LoVo (cell line): Measurements from ENCODE around the gene PIK3C3.
"Not testable (repeated sequence)": the region's sequence is repeated elsewhere in the genome, so short reads cannot be mapped to it uniquely, and the experiment has no call there.

Experiments
- DNase-seq: peaks from one replicate; pipeline ENCODE4 v3.0.0-alpha.2; 2016; ENCODE audit warnings: low spot score

PIK3C3 gene

DNA sequence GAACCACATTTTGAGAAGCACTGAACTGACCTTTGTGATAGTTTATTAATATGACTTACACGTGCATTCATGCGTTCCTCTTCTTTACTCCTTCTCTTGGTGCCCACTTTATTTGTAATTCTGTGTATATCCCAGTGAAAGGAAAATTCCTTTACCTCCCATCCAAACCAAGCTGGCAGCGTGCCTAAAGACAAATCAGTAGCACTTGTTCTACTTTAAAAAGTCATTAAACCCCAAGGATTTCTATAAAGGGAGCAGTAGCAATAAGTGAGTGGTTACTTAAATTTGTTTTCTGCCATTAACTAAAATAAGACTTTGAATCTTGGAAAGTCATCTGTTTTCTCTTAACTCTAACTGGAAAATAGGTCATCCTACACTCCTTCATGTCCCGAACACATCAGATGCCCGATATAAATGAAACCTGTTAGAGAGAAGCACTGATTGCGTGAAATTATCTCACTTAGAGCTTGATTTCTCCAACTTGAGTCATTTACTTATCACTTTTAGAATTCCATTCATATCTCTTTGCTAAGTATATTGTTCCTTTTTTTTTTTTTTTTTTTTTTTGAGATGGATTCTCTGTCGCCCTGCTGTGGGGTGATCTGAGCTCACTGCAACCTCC lies 10.7 kb downstream of the PIK3C3 start:
- DNase-seq = no peak

DNA sequence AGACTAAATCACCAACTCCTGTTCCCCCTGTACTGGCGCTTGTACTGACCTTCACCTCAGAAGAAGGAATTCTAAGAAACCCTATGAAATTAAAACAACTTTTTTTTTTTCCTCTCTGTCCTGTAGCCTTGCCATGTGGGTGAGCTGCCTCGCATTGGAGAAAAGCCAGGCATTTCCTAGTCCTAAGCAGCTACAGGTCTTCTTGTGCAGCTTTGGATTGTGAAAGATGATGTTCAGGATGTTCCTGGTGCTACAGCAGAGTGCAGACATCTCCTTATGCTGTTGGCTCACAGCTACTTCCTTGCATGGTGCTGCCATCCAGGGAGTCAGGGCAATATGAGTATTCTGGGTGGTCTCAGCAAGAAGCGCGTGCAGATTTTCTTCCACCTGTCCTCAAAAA lies 11.9 kb downstream of the PIK3C3 start:
- DNase-seq = no peak

DNA sequence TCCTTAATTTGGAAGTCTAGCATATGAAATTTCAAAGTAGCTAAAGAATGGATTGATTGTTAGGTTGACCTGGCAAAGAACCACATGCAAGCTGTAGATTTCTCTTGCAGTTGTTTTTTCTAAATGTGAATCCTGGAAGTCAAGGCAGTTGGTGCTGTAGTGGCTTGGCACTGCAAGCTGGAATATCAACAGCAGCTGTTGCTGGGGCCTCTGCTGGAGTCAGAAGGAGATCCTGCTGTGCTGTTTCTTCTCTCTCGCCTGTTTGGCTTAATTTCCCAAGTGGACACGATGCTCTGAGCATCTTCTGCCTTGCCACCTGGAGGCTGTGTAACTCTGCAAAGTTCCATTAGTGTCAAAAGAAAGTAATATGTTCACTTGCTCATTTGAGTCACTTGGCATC lies 12.6 kb downstream of the PIK3C3 start:
- DNase-seq = no peak

DNA sequence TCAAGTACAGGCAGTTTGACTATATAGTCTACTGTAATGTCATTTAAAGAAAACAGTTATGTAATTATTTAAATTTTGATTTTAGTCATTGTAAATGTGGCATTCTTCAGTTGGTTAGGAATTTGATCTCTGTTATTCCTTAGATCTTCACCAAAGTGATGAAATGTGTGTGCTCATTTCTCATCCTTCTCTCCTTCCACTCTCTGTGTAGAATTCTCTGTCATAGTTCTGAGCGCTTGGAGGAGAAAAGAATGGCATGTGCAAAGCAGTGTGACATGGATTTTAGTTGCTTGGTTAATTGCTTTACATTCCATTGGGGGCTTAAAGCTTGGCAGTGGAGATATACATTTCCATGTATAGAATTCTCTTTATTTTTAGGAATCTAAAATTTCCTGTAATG lies 14.8 kb downstream of the PIK3C3 start:
- no peak for DNase-seq

DNA sequence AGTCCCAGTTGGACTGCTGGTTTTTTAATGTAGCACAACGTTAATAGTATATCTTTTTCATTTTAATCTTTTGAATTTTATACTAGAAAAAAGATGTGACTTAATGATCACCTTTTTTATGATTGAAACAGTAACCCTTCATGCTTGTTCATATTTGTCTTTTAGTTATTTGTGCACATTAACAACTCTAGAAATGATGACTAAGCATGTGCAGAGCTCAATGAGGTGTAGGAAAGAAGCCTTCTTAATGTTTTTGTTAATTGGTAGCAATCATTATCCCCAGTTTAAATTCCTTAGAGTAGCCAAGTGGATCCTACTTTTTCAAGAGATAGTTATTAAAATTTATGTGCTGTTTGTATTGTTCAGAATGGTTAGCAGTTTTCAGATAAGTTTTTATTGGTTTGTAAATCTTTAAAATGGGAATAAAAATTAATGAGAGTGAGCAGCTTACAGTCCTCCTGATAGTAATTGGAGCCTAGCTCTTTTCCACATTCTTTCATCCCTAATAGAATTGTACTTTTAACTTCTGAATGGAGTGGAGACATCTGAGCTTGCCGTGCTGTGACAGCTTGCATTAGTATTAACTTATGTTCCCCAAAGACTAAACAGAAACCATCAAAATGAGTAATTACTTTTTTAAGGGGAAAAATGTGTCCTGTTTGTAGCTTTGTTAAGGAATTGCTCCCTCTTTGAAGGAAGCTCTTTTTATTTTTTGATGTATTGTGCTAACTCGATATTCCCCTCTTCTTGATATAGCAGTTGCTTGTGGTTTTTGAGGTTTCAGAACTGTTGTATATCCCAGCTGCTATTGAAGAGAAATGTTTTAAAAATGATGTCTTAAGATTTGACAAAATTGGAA lies 17.3 kb downstream of the PIK3C3 start:
- no peak for DNase-seq

DNA sequence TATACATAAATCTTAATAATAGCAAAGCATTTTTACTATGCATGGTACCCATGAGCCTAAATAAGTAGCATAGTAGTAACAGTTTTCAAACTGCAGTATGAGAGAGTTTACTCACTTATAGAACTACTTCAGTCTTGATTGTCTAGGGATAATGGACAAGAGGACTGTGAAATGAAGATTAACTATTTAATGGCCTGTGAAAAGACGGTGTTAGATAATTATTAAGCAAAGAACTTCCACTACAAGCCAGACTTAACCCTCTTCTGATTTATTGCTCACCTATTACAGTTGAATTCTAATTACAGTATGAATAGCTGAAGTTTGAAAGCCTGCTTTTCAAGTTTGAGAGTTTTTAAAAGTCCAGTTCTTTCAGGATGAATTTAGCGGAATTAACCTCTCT lies 18.9 kb downstream of the PIK3C3 start:
- DNase-seq = no peak

DNA sequence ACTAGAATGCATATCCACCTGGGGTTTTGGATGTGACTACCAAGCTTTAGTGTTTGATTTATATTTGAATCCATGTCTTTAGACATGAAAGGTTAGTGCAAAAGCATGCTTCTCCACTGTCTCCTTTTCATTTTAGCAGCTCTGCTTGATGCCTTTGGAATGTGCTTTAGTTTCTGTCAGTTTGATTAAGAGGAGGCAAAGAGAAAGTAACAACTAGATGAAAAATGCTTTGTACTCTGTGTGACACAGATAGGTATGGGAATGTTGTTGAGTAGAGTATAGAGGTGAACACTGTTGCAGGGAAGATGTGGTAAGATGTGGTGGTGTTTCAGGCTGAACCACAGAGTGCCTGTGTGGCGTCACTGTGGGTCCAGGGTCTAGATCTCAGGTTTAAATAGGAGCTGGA lies 19.8 kb downstream of the PIK3C3 start:
- no peak for DNase-seq

DNA sequence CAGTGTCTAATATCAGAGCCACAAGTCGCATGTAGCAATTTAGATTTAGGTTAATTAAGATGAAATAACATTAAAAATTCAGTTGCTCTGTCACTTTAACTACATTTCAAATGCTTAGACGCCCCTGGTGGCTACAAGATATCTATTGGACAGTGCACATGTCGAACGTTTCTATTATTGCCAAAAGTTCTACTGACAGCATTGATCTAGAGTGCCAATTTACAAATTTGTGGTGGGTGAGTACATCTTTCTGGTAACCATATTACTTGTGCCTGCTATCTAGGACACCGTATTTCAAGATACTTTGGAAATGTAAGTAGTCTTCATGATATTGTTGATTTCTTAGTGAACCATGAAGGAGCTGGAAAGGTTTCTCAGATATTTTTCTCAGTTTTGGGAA lies 20.2 kb downstream of the PIK3C3 start:
- no peak for DNase-seq

DNA sequence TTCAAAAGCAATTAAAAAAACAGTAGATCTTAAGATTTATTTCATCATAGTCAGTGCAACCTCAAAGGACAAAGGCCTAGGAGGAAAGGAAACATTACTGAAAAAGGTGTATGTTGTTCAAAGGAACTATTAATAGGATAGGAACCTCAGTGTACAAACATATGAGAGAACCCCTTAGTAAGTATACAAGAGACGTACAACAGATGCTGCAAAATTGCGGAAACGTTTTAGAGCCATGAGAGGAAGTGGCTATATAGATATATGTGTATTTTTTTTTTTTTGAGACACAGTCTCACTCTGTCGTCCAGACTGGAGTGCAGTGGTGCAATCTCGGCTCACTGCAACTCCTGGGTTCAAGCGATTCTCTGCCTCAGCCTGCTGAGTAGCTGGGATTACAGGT lies 22.2 kb downstream of the PIK3C3 start:
- DNase-seq = no peak

DNA sequence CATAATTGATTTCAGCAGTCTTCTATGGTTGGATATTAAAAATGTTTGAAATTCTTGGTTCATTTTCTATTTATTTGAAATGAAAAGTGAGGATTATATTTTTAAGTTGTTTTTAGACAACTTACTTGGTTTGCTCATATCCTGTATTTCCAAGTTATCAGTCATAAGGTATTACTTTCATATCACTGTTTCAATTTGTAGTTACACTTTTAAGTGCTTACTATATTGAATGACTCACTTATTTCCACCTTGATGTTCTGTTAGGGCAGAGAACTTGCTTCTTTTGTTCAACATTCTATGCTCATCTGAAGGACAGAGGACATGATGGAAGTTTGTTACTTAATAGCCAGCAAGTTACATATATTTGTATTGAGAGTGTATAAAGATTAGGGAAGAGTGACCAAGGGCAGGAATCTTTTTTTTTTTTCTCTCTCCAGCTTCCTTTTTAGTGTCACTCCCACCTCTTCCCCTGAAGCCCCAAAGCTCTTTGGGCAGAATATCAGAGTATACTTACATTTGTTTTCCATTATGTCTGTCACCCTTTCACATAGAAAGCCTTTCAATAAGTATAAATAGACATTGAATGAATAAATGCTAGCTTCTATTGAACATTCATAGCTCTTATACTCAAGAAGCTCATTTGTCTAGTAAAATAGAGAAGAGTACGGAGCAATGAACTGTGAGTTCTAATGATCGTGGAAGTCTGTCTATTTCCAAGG lies 28.1 kb downstream of the PIK3C3 start:
- DNase-seq = no peak

DNA sequence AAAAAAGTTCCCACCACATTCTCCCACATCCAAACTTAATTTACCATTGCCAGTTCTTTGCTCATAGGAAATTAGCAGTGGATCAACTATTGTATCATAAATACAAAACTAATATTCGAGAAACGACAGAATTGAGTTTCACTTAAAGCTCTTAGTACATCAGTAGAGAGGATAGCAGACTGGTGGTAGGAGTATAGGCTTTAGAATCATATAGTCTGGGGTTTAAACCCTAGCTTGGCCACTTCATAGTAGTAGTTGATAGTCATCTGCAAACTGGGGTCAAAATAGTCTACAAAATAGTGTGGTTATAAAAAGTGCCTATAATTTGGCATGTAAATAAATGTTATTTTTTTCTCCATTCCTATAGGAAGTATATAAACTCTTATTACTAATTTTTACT lies 30.9 kb downstream of the PIK3C3 start:
- no peak for DNase-seq

DNA sequence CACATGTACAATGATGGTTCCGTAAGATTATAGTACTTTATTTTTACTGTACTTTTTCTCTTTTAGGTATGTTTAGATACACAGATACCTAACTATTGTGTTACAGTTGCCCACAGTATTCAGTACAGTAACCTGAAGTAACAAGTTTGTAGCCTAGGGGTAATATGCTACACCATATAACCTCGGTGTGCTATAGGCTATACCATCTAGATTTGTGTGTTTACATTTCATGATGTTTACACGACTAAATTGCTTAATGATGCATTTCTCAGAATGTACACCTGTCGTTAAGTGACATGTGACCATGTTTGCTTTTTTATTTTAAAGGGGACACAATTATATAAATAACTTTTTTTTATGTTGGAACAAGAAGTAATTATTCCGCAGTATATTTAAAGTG lies 34.5 kb downstream of the PIK3C3 start:
- no peak for DNase-seq

DNA sequence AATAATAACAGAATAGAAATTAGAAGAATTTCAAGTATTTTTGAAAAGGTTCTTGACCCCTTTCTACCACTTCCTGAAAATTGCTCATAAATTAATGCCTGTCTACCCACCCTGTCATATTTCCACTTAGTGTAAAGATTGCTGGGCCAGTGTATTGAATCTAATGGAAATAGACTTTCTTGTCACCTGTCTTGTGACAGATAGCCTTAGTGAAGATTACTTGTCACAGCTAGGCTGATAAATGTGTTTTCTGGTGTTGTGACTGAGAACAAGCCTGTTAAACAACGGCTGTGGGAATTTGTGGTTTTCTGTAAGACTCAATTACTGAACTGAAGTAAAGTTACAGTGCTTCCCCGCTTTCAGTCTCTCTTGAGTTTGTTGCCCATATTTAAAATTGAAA lies 37.0 kb downstream of the PIK3C3 start:
- DNase-seq = no peak

DNA sequence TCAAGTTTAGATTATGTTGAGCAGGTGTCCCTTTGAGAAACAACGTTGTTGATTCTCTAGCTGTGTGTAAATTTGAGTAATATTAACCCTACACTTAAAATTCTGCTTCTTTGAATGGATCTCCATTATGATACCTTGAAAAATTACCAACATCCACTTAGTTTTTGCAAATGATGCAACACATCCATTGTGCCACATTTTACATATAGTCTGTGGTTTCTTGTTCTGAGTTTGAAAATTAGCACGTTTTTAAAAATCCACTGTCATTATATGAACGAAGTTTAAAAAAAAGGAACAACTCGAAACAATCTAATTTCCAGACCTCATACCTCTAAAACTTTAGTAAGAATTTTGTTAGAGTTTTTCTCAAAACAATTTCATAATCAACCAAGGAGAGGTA lies 37.7 kb downstream of the PIK3C3 start:
- DNase-seq = no peak

DNA sequence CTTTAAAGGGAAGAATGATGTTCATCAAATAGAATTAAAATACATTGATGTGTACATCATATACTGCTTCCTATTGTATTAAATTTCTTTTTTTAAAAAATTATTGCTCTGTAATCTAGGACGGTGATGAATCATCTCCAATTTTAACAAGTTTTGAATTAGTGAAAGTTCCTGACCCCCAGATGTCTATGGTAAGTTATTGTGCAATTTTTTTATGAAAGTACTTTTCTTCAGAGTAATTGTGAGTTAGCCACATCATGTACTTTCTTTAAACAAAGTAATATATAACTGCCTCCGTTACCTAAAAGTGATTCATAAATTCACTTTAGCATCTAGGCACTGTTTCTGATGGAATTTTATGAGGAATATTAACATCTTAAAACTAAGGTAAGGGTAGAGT lies 38.1 kb downstream of the PIK3C3 start:
- DNase-seq = no peak

DNA sequence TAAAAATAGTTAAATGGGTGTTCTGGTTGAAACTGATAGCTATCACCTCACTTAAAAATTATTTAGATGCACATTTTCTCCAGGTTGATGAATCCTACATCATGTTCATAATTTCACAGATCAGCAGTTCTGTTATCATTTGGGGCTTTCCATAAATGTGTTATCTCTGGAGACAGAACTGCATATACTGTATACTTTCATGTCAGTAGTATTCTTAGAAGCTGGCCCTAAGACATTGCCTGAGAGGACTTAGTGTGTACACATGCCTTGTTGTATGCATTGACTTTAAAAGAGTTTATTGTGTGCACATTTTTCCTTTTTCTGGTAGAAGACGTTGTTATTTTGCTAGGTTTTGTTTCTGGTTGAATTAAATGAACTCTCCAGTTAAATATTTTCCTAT lies 41.0 kb downstream of the PIK3C3 start:
- no peak for DNase-seq

DNA sequence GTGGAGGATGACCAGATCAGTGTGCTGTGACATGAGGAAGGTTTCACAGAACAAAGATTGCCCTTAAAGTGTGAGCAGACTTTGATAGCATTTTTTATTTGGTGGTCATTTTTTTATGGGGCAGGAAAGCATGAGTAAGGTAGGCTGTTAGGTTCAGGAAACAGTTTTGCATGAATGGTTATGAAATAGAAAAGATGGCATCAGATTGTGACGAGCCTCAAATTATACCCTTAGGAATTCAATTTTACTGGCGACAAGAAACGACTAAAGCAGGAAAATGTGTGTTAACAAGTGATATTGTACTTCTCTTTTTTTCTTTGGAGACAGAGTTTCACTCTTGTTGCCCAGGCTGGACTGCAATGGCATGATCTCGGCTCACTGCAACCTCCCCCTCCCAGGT lies 44.7 kb downstream of the PIK3C3 start:
- no peak for DNase-seq

DNA sequence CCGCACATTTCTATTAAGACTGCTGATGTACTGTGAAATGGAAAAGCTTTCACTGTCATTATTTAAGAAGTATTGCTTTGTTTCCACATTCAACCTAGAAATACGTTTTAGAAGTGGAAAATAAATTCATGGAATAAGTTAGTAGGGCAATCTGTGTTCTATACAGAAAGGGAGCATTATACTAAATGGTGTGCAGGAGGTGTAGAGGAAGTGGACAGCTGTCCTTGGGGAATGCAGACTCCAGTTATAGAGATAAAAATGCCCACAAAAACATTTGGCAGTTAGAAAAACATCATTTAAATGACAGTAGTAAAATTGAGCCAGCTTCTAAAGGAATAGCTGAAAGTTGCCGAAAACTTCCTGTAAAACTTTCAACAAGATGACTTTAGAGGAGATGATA lies 46.8 kb downstream of the PIK3C3 start:
- DNase-seq = no peak

DNA sequence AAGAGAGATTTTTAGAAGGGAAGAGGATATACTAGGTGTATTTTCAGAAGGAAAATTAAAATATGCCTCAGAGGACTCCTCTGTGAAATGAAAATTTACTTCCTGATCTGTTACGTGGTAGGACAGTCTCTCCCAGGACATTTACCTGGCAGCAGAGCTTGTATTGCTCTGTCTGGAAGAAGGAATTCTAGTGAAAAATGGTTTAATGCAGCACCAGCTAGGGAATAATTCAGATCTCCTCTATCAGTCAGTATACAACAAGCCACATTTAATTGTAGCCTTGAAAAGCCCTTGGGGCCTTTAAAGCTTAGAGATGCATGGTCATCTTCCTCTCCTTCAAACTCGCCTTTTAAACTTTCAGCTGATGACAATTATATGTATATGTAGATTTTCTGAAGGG lies 49.6 kb downstream of the PIK3C3 start:
- DNase-seq = no peak

DNA sequence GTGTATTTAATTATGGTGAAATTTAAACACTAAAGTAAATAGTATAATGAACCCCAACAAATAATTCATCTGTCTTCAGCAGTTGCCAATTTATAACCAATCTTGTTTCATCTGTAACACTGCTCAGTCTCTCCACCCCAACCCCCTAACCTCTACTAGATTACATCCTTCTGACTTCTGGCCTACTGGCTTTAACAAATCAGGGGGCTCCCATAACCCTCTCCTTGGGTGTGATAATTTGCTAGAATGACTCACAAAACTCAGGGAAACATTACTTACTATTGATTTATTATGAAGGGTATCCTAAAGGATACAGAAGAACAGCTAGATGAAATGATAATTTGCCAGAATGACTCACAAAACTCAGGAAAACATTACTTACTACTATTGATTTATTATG lies 50.7 kb downstream of the PIK3C3 start:
- DNase-seq = no peak

DNA sequence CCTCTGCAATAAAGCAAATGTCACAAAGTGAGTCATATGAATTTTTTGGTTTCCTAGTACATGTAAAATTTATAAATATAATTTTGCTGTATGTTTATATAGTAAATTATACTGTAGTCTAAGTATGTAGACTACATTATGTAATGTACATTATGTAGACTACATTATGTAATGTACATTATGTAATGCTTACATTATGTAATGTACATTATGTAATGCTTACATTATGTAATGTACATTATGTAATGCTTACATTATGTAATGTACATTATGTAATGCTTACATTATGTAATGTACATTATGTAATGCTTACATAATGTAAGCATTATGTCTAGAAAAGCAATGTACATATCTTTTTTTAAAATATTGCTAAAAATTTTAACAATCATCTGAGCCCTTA lies 54.4 kb downstream of the PIK3C3 start:
- DNase-seq = not testable (repeated sequence)

DNA sequence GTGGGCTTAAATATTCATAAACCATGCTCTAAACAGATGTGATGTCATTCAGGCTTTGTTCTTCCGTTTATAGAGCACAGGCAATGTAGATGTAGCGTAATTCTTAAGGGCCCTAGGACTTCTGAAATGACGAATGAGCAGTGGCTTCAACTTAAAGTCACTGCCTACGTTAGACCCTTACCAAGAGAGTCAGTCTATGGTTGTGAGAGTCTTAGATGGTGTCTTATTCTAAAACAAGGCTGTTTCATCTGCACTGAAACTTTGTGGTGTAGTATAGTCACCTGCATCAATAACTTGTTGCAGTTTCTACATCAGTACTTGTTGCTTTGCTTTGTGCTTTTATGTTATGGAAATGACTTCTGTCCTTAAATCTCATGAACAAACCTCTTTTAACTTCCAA lies 56.0 kb downstream of the PIK3C3 start:
- DNase-seq = no peak

DNA sequence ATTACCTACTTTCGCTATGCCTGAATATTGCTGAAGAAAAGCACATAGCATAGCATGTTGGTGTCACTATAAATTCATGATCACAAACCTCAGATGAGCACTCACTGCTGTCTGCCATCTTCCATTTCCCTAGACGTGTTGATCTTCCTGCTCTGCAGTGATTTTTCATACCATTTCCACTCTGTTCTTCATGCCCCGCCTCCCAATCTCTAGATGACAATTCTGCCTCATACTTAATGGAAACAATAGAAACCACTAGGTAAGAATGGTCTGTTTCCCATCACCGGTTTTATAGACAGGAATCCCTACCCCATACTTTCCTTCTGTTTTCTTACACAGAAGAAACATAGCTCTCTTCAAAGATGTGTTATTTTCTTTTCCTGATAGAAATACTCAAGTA lies 63.8 kb downstream of the PIK3C3 start:
- no peak for DNase-seq
